Activated CD4-positive, alpha-beta T cell treated with anti-CD3 and anti-CD28 coated beads for 4 hours (primary cell): Measurements from ENCODE around the gene SLC66A3.
"Not testable (repeated sequence)": the region's sequence is repeated elsewhere in the genome, so short reads cannot be mapped to it uniquely, and the experiment has no call there.

Experiments used
- DNase-seq, 2 donors: peaks; one replicate each; pipeline ENCODE4 v3.0.0-alpha.2; 2020

SLC66A3 gene

DNA sequence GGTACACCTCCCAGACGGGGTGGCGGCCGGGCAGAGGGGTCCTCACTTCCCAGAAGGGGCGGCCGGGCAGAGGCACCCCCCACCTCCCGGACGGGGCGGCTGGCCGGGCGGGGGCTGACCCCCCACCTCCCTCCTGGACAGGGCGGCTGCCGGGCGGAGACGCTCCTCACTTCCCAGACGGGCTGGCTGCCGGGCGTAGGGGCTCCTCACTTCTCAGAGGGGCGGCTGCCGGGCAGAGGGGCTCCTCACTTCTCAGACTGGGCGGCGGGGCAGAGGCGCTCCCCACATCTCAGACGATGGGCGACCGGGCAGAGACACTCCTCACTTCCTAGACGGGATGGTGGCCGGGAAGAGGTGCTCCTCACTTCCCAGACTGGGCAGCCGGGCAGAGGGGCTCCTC is 9.8 kb downstream of the SLC66A3 start:
- DNase-seq = not testable (repeated sequence)

GRCh38 chr2:11166476-11166875 is 11.2 kb downstream of the SLC66A3 start:
- DNase-seq = no peak

GRCh38 chr2:11168488-11168887 is 13.2 kb downstream of the SLC66A3 start:
- DNase-seq = no peak

DNA sequence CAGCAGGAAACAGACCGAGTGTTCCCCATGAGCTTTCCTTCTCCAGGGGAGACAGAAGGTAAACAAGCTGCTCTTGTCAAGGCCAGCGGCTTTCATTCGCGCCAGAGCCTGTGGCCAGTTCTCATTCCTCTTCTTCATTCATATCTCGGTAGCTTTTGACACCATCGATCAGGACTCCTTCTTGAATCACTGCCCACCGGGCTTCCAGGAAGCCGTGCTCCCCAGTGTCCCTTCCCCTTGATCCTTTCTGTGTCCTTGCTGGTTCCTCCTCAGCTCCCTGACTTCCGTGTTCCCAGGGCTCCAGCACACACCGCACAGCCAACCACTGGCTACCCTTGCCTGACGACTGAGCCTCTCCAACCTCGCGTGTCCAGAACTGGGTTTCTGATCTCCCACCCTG is 14.1 kb downstream of the SLC66A3 start:
- DNase-seq = no peak

GRCh38 chr2:11174222-11174621 is 19.0 kb downstream of the SLC66A3 start:
- no peak for DNase-seq

DNA sequence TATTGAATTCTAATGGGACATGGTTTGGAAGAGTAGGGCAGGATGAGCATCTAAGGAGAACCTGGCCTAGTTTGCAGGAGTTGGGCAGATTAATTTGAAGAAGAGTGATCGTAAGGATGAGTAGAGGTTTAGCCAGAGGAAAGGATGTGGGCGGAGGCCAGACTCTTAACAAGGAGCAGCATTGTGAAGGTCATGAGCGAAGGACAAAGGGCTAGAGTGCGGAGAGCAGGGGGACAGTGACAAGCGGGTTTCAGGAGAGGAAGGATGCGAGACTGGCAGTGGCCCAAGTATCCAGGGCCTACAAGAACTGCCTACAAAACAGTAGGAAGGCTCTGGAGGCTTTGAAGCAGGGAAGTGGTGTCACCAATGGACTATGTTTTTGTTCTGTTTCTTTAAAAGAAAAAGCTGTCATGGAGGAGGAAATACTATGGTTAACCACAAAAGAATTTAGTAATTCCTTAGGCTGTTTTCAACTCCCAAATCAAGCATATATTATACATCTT is 20.1 kb downstream of the SLC66A3 start:
- DNase-seq = no peak

DNA sequence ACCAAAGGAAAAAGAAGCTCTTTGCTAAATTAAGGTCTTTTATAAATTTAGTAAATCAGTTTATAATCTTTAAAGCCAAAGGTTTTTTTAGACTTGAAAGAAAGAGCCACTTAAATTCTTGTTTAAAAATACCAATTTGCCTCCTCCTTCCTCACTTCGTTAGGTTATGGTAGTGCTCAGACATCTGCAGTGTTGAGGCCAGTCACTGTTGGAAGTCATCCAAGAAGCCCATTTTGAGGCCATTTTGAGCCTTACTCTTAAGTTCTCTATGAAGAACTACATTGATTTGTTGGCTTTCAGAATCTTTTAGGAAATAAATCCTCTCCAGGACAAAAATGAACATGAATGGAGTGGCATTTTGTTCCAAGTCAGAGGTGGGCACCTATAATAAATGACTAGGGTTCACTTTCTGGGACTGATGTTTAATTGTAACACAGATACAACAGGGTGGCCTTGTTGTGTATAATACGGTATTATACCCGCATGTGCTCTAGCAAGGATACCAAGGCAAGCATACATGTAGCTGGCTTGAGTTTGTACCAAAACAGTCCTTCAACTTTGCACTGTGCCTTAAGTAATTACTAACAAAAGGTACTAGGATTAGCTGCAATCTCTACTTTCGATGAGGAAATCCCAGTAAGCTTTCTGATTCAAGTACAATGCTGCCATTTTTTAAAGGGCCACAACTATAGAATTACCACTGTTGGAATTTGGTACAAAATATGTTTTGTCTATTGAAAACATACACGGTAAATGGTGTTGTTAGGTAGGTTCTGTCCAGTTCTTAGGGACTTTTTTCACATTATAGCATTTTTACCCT is 22.8 kb downstream of the SLC66A3 start:
- no peak for DNase-seq

- no peak for DNase-seq
Observed at GRCh38 chr2:11179196-11179595, 23.9 kb downstream of the SLC66A3 start.

- no peak for DNase-seq
Observed at GRCh38 chr2:11179899-11180298, 24.6 kb downstream of the SLC66A3 start.

DNA sequence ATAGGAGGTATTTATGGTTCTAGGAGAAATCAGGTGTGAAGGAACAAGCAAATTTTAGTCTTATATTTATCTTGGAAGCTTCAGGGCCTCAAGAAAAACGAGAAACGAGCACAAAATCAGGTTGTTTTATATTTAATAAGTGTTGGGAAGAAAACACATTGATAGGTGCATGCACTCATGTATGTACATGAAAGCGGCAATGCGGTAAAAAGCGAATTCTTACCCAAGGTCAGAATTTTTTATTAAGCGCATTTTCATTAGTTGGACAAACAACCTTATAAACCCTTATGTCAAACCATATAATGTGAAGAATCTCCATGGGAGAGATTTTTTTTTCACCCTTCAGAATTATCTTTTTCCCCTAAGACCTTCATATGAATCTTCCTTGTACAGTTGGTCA is 25.4 kb downstream of the SLC66A3 start:
- DNase-seq = no peak

- no peak for DNase-seq
Observed at GRCh38 chr2:11182951-11183350, 27.7 kb downstream of the SLC66A3 start.

DNA sequence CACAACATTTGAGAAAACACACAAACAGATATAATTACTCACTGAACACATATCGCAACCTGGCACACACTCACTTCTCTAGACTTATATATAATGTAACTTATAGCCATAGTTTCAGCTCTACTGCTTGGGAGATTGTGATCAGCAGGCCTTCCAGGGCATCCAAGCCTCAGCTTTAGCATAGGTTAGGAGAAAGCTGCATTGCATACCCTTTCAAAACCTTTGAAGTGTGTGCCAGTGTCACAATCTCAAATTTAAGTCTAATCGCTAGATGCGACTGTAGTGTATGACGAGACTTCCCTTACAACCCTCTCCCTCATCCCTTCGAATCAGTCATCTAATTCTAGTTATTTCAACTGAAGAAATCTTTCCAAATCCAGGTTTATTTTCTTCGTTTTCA is 30.9 kb downstream of the SLC66A3 start:
- DNase-seq = no peak

DNA sequence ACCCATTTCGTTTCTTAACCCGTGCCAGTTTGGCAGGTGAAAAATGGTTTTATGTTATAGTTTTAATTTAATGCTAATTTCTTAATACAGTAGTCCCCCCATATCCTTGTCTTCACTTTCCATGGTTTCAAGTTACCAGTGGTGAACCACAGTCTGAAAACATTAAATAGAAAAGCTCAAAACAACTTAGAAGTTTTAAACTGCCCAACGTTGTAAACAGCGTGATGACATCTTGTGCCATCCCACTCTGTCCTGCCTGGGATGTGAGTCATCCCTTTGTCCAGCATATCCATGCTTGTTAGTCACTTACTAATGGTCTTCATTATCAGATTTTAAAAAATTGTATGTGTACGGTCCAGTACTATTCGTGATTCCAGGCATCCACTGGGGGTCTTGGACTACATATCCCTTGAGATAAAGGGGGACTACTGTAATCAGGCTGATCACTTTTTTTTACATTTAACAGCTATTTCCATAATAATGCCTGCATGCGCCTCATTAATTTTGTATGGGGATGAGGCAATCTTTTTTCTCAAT is 31.9 kb downstream of the SLC66A3 start:
- DNase-seq = no peak

DNA sequence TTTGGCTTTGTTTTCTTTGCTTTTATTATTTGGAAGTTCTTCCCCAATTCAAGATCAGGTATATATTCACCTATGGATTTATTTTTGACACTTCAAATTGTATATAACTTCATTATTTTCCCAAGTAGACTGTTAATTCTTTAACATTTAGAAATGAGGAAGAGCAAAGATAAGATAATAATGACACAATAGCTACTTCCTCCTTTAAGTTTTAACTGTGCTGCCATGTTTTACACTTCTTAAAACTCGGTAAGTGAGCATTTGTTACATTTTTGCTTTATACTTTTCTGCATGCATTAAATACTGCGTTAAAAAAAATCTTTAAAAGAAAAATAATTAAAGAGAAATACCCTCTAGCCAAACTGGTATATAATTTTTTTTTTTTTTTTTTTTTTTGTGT is 32.5 kb downstream of the SLC66A3 start:
- DNase-seq = no peak

- no peak for DNase-seq
Observed at GRCh38 chr2:11196246-11196645, 41.0 kb downstream of the SLC66A3 start.

DNA sequence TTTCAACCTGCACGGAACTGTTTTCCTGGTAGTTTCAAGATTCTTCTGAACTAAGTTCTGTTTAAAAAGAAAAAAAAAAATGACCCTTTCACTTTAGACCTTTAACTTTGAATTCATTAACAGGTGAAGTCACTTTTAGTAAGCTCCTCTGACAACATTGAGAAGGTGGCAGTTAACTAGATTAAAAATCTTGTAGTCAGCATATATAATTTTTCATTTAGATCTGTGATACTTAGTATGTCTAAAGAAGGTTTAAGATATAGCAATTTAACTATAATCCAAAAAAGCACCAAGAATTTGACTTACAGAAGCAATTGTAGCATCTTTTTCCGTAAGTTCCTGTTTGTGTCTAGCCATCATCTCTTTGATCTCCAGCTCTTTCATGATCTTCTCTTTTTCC is 45.4 kb downstream of the SLC66A3 start:
- no peak for DNase-seq

DNA sequence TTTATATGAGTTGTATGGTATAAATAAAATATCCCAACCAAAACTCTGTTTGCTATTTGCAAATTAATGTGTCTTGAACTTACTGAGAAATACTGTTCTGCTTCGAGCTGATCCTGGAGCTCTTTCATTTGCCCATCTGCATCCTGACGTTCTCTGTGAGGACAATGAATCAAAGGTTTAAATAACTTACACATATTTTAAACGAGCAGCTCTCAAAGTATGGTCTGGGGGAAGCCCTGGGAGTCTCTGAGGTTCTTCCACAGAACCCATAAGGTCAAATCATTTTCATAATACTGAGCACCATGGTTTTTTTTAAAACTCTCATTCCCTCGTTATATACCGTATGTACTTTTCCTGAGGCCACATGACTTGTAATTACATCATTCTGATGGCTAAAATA is 46.7 kb downstream of the SLC66A3 start:
- no peak for DNase-seq

DNA sequence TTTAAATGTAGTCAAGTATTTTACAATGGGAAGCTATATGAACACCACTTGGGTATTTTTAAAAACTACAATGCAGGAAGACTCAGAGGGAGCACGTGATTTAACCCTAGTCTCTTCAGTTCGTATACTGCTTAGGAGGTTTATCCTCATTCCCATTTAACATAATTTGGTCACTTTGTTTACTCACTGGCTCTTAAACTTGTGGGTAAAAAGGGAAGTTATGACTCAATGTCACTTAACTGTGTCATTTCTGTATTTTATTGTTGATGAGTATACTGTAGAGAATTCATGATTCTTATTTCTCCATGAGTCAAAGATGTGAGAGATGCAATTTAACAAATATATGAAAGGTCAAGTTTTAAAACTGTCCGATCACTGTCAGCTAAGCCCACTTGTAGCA is 48.2 kb downstream of the SLC66A3 start:
- DNase-seq = no peak

DNA sequence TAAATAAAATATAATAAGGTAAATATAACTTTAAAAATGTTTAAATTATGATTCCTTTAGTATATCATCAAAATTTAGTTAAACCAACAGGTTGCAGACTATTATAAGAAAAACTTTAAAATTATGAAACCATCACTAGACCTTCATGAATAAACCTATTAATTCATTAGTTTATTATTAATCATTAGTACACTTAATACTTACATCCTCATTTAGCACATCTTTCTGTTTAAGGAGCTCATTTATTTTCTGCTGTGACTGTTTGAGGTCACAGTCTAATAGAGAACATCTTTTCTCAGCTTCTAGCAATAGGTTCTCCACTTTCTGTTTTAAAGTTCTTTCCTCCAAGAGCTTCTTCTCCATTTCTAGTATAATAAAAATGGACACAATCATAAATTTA is 52.8 kb downstream of the SLC66A3 start:
- no peak for DNase-seq

- no peak for DNase-seq
Observed at GRCh38 chr2:11212645-11213044, 57.4 kb downstream of the SLC66A3 start.

DNA sequence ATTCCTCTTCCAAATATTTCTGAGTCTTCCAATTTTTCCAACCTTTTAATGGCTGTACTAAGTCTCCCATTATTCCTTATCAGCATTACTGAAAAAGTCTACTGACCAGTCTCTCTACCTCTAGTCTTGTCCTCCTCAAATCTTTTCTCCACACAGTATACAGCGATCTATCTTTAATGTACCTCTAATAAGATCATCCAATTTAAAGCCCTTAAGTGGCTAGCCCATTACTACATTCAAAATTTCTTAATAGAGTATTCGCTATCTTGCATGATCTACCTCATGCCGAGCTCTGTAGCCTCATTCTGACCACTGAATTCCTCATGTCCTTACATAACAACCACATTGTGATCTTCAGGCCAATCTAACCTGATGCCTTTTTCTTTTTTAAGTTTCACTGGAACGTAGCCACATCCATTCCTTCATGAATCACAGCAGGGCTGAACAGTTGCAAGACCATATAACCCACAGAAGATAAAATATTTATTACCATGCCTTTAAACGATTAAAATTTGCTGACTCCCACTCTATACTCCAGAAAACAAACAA is 57.9 kb downstream of the SLC66A3 start:
- DNase-seq = no peak

DNA sequence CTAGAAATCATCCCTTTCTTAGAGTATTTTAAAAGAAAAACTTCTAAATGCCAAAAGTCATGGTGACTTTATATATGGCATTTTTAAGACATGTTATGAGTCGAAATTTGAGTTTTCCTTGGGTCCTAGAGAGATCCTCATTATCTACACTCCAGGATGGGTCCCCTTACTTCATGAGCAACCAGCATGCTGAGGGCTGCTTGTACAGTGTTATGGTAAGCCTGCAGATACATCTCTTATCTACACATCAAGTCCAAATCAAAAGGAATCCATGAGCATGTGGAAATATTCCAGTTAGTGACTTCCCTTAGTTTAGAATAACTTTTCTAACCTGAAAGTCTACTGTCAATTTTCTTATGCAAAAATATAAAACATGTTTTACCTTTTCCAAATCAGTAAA is 58.7 kb downstream of the SLC66A3 start:
- no peak for DNase-seq

GRCh38 chr2:11214770-11215169 is 59.5 kb downstream of the SLC66A3 start:
- DNase-seq = no peak

DNA sequence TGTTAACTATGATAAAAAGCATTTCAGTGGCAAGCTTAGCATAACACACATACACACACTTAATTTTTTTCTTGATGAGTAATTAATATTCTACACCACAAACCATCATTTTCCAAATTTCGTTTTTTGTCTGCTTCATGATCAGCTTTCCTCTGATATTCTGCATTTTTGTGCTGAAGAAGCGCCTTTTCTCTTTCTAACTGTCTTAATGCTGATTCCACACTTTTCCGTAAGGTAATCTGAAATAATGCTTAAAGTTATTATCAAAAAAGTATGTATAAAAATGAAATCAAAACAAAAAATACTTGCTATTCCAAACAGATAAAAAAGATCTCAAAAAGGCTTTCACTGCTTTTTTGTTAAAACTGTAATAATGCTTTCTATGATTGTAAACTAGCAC is 60.1 kb downstream of the SLC66A3 start:
- no peak for DNase-seq

- DNase-seq = no peak
Observed at GRCh38 chr2:11220445-11220844, 65.2 kb downstream of the SLC66A3 start.
